TTC549 (cell line): Measurements from ENCODE around the gene KCNQ1.
"Not testable (repeated sequence)": the region's sequence is repeated elsewhere in the genome, so short reads cannot be mapped to it uniquely, and the experiment has no call there.

Experiments used
- FAIRE-seq: peaks from 2 replicates; lab custom pipeline; 2012; peaks lifted over from hg19 to GRCh38; lab: Jason Lieb, UNC

The KCNQ1 gene

DNA sequence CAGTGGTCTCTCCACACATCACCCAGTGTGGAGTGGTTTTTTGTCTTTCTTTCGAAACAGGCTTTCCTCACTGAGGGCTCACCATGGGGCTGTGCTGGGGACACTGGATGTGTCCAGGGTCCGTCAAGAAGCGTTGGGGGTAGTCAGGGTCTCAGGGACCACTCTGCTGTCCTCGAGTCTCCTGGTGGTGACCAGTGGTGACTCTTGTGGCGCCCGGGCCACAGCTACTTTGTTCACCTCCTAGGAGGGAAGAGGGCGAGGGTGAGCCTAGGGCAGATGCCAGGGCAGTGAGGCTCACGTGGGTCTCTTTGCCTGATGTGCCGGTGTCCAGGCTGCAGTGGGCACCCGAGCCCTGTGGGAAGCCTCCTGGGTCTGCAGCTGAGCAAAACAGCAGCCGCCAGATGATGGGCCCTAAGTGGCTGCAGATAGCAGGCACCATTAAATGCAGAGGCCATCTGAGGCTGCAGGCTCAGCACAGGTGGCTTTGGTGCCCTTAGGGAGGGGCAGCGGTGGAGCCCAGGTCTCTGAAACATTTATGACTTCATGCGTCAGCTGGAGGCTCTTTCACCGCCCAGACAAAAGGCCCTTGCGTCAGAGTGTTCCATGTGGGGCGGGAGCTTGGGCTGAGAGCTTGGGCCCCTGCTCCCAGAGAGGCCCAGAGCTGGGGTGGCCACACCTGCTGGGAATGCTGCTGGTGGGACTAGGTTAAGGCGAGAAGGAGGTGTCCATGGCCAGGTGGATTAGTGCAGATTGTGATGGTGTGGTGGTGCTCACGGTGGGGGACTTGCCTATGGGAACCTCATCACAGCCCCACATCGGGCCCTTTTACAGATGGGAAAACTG is 29.5 kb downstream of the KCNQ1 start:
- FAIRE-seq = no peak

DNA sequence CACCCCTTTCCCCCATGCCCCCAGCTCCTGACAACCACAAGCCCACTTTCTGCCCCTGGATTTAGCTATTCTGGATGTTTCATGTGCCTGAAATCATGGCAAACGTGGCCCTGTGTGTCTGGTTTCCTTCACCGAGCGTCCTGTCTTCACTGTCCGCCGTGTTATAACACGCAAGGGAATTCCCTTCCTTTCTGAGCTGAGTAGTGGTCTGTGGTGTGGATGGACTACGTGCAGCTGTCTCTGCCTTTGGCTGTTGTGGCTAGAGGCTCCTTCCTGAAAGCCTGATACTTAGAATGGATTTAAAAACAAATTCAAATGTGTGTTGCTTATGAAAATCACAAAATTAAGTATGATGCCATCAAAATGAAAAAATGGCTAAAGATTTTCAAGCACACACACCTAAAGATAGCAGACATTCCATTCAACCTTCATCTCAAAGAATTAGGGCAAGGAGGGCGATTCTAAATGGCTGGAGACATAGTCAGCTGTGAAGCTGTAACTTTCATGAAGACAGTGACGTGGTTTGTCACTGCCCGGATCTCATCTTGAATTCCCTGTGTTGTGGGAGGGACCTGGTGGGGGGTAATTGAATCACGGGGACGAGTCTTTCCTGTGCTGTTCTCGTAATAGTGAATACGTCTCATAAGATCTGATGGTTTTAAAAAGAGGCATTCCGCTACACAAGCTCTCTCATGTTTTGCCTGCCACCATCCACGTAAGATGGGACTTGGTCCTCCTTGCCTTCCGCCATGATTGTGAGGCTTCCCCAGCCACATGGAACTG is 30.5 kb downstream of the KCNQ1 start:
- no peak for FAIRE-seq

- no peak for FAIRE-seq
These were observed 32.4 kb downstream of the KCNQ1 start for GRCh38 chr11:2477254-2477653.

GRCh38 chr11:2477936-2478335 is 33.1 kb downstream of the KCNQ1 start:
- no peak for FAIRE-seq

GRCh38 chr11:2480067-2480873 is 35.5 kb downstream of the KCNQ1 start:
- not testable (repeated sequence) for FAIRE-seq

- FAIRE-seq = no peak
These were observed 36.0 kb downstream of the KCNQ1 start for GRCh38 chr11:2480874-2481220.

- no peak for FAIRE-seq
These were observed 36.4 kb downstream of the KCNQ1 start for GRCh38 chr11:2481253-2481652.

DNA sequence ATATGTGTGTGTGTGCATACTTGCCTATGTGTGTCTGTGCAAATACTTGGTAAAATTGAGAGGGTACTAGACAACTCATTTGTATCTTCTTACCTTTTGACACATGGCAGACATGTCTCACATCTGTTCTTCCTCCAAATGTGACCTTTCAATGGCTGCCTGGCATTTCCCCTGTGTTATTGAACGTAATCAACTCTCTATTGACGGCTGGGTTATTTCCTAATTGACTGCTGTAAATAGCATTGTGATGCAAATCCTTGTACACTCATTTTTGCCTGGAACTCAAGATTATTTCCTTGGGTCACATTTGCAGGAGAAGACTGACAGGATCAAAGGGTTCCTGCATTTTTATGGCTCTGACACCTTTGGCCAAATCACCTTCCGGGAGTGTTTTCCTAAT is 37.4 kb downstream of the KCNQ1 start:
- no peak for FAIRE-seq

- no peak for FAIRE-seq
These were observed 37.9 kb downstream of the KCNQ1 start for GRCh38 chr11:2482745-2483144.

- no peak for FAIRE-seq
These were observed 38.6 kb downstream of the KCNQ1 start for GRCh38 chr11:2483426-2483825.

DNA sequence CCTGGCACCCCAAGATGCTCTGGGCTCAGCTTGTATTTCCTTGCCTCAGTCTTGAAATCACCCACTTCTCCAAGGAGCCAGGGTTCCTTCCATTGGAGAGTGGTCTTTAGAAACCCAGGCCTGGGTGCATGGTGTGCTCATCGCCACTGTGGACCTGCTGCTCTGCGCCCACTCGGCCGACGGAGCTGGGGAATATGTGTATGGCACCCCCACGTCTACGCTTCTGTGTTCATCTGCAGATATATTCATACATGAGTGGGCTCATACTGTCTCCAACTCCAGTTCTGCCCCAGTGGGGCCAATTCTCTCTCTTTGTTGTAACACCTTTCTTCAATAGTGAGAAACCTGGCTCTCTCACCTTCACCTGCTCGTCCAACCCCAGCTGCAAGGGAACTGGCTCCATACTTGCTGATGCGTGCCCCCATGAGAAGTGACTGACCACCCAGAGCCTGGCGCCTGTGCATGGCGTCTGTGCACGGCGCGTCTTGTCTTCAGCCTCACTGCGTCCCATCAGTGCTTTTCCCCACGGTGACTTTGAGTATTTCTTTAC is 39.8 kb downstream of the KCNQ1 start:
- no peak for FAIRE-seq

GRCh38 chr11:2488004-2488403 is 43.2 kb downstream of the KCNQ1 start:
- no peak for FAIRE-seq

DNA sequence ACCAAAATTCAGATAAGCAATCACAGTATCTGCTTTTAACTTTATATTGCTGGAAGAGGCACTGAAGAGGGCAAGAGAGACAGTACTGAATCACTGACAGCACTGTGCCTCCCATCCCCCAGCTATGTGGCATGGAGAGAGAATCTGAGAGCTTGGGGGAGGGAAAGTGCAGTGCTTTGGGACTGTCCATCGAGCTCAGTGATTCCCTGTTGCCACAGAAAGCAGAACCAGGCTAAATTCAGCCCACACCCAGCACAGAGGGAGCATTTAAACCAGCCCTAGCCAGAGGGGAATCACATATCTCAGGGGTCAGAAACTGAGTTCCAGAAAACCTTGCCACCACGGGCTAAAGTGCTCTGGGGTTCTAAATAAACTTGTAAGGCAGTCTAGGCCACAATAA is 44.3 kb downstream of the KCNQ1 start:
- FAIRE-seq = no peak

GRCh38 chr11:2497951-2498350 is 53.1 kb downstream of the KCNQ1 start:
- not testable (repeated sequence) for FAIRE-seq

- no peak for FAIRE-seq
These were observed 53.9 kb downstream of the KCNQ1 start for GRCh38 chr11:2498750-2499149.

GRCh38 chr11:2507212-2507901 is 62.5 kb downstream of the KCNQ1 start:
- no peak for FAIRE-seq

DNA sequence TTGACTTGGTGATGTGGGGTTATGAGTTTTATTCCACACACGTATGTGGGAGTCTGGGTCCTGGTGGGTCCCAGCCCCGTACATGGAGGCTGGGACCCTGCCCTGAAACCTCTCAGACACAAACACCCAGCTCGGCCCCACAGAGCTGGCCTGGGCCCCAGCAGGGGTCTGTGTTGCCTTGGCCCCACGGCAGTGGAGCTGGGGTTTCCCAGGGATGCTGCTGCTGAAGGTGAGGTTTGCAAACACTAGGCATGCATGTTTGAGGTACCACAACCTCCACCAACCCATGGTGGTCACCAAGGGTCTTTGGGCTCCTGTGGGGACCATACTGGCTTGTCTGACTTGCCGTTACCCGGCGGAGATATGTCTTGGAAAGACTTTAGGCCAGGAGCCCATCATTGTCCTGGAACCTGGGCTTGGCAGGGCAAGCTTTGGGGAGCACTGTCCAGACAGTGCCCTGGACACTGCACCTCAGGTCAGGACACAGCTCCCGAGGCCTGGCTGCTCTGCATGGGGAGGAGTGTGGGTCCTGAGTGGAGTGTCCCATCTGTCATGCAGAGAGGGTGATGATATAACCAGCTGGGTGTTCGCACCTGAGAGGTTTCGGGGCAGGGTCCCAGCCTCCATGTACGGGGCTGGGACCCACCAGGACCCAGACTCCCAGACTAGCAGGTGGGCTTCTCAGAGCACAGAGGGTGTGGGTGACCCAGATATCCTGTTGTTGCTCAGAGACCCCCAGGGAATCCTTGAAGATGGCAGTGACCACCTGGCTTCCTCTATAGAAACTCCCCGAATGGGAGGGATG is 63.3 kb downstream of the KCNQ1 start:
- FAIRE-seq = no peak

- FAIRE-seq = no peak
These were observed 64.0 kb downstream of the KCNQ1 start for GRCh38 chr11:2508793-2509192.

DNA sequence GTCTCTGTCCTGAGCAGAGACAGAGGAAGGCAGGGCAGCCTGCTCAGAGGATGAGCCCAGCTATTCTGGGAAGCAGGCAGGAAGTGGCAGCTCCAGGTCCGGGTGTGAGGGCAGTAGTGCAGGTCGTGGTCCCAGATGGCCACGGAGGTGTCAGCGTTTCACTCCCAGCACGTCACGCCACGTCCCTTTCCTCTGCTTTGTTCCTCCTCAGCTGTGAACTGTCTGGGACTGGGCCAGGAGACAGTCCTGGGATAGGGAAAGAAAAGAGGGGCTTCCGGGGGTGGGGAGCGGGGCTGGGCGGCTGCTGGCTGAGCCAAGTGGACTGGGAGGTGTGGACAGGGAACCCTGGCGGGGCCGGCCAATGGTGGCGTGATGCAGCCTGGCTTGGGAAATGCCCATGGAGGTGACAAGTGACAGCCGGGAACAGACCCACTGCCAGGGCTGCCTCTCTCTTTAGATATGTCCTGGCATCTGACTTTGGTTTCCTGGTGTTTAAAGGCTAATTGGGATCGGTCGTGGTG is 64.7 kb downstream of the KCNQ1 start:
- FAIRE-seq = no peak

GRCh38 chr11:2510626-2511402 is 66.0 kb downstream of the KCNQ1 start:
- no peak for FAIRE-seq
